ENCODE results near the gene FAM47E. TPM values are rescaled to one million over a fixed set of nuclear protein-coding genes. Genes with fewer than 3 reads are reported as not detected.

The FAM47E gene
- total and polyA plus RNA-seq, 2 of the 8 experiments (the other 6 are each of a cell fraction or from before 2014, with no cell fraction given): 1.3 to 1.4 TPM

GRCh38 chr4:76210452-76210851 lies 41.1 kb upstream of the FAM47E start:
- Histone ChIP-seq H3K4ac (replicated peaks; ENCODE audit: insufficient read length, low read depth, low read length) (no peak overlapping the region), H3K79me2 (ENCODE audit: control insufficient read depth in 1 of 2, insufficient read depth in 2 of 2, low read length in 2 of 2) (peaks cover 0 to 34% of the 10 kb centered on the region in 2 experiments; a peak in 3 of 4 replicates), H3K79me1 (ENCODE audit: low read depth, low read length) (peaks cover 2% of the 10 kb centered on the region; the same call in 1 of the 2 replicates), H3K4me1 (replicated peaks in 1 of 4; ENCODE audit: control insufficient read depth in 3 of 4, insufficient read depth in 4 of 4, low read length in 3 of 4) (peaks cover 4 to 17% (median 8%) of the 10 kb centered on the region in 4 experiments), H3K4me3 (ENCODE audit: extremely low read depth in 1 of 4, insufficient read depth in 2 of 4, low read depth in 3 of 4, low read length in 4 of 4) (no peak overlapping the region), H3K14ac (ENCODE audit: insufficient read length) (no peak overlapping the region), H2AFZ (ENCODE audit: low read length) (no peak overlapping the region), H3K9ac (replicated peaks in 1 of 4; ENCODE audit: extremely low read depth in 1 of 4, low read depth in 3 of 4, low read length in 3 of 4) (no peak overlapping the region), H4K91ac (replicated peaks; ENCODE audit: insufficient read length, low read length) (no peak overlapping the region), H2BK15ac (ENCODE audit: low read length) (no peak overlapping the region), H3K56ac (replicated peaks; ENCODE audit: insufficient read length, low read depth, low read length) (no peak overlapping the region), H3K9me3 (ENCODE audit: insufficient read depth in 2 of 2, low read depth in 1 of 2, low read length in 1 of 2) (no peaks in the 10 kb centered on the region), H2AK5ac (ENCODE audit: low read depth, low read length) (no peak overlapping the region), H2BK5ac (ENCODE audit: low read depth, low read length) (no peak overlapping the region), H3K4me2 (ENCODE audit: insufficient read depth in 1 of 2, low read depth in 2 of 2, low read length in 2 of 2) (no peak overlapping the region), H3K27ac (ENCODE audit: low read depth, low read length) (no peak overlapping the region), H2BK120ac (replicated peaks; ENCODE audit: low read depth, low read length) (no peak overlapping the region), H4K20me1 (replicated peaks in 1 of 2; ENCODE audit: control insufficient read depth in 1 of 2, insufficient read depth in 2 of 2, low read length in 2 of 2) (peaks cover 0 to 4% of the 10 kb centered on the region in 2 experiments), H3K36me3 (ENCODE audit: control insufficient read depth in 2 of 4, insufficient read depth in 4 of 4, low read length in 3 of 4) (no peaks in the 10 kb centered on the region), H3K23me2 (ENCODE audit: low read depth, low read length) (peaks cover 11% of the 10 kb centered on the region), H2BK12ac (ENCODE audit: low read depth, low read length) (no peak overlapping the region), H3K23ac (ENCODE audit: insufficient read length) (no peak overlapping the region), H3K18ac (ENCODE audit: extremely low read depth, low read length) (no peak overlapping the region), H4K8ac (ENCODE audit: extremely low read depth, insufficient read depth, low read length) (no peak overlapping the region), H2BK20ac (ENCODE audit: low read length) (no peak overlapping the region), H4K5ac (ENCODE audit: insufficient read length, low read depth, low read length) (no peak overlapping the region), H3K27me3 (replicated peaks in 1 of 4; ENCODE audit: control insufficient read depth in 3 of 4, extremely low read depth in 1 of 4, insufficient read depth in 3 of 4, low read length in 3 of 4) (no peaks in the 10 kb centered on the region)
- ChIA-PET POLR2A (ENCODE audit: partially characterized antibody) (interaction anchor here (1.0 to 1.3 kb wide), 2 partner anchors 19 to 43 kb away, joined by 3 read pairs; no protein-coding TSS in a partner anchor), CTCF (ENCODE audit: partially characterized antibody) (interaction anchor here (1.0 to 3.4 kb wide), 5 partner anchors 11 to 167 kb away, joined by 3 to 14 read pairs (median 8); no protein-coding TSS in a partner anchor)
- FAIRE-seq (no peak), DNase-seq (ENCODE audit: low read depth in 1 of 2, low spot score in 2 of 2) (no peak)
- WGBS, 2 experiments (ENCODE audit: extremely low coverage in 1 of 2, insufficient coverage in 1 of 2, insufficient read length in 1 of 2, insufficient replicate concordance in 2 of 2, low coverage in 1 of 2, low lambda C conversion rate in 2 of 2, missing lambda C conversion rate in 1 of 2): 81% methylated on average over 4 of the region's 4 CpGs; no CpG with 5 or more reads in 1 of the 2 experiments
- TF ChIP-seq KDM1A (IDR thresholded peaks at IDR 0.05; ENCODE audit: borderline replicate concordance, low read length) (no peak), CEBPB (IDR thresholded peaks at IDR 0.05; ENCODE audit: low read depth, low read length) (no peak), POLR2A (IDR thresholded peaks at IDR 0.05; ENCODE audit: control extremely low read depth in 1 of 2, low read depth in 2 of 2, low read length in 2 of 2) (no peak), RFX5 (IDR thresholded peaks at IDR 0.05; ENCODE audit: borderline replicate concordance, low read depth, low read length) (no peak), CREB1 (IDR thresholded peaks at IDR 0.05) (no peak)

Data from H1 (cell line).